Astrocyte (in vitro differentiated cells and primary cell): Measurements from ENCODE around the gene PLXND1.

Source experiments
- EZH2 ChIP-seq: IDR thresholded peaks from 2 replicates; pipeline ENCODE4 v1.6.1; 2012; ENCODE audit warnings: mild to moderate bottlenecking, low read length, inconsistent platforms; ENCODE audit not compliant: insufficient read depth
- TF ChIP-seq, protein P1 (sequence below): IDR thresholded peaks from 2 replicates; pipeline ENCODE4 v1.5.1; 2011; ENCODE audit warnings: low read depth, mild to moderate bottlenecking, inconsistent platforms, low read length, moderate library complexity; ENCODE audit not compliant: insufficient read depth

DNA sequence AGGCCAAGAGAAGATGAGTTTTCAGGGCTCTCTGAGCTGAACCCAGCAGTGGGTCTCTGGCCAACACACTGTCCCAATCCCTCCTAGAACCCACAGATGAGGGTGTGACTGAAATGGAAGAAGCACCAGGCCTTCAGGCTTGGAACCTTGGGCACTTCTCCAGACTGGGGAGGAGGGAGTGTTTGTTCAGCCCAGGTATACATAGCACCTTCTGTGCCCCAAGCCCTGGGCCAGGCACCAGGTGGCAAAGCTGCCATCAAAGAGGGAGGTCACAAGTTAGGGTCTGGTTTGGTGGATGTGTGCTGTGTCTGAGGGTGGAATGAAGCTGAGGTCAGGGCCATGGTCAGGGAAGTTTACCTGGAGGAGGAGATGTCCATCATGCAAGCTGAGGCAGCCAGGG lies 93.9 kb downstream of the PLXND1 start:
- TF ChIP-seq, protein P1, sequence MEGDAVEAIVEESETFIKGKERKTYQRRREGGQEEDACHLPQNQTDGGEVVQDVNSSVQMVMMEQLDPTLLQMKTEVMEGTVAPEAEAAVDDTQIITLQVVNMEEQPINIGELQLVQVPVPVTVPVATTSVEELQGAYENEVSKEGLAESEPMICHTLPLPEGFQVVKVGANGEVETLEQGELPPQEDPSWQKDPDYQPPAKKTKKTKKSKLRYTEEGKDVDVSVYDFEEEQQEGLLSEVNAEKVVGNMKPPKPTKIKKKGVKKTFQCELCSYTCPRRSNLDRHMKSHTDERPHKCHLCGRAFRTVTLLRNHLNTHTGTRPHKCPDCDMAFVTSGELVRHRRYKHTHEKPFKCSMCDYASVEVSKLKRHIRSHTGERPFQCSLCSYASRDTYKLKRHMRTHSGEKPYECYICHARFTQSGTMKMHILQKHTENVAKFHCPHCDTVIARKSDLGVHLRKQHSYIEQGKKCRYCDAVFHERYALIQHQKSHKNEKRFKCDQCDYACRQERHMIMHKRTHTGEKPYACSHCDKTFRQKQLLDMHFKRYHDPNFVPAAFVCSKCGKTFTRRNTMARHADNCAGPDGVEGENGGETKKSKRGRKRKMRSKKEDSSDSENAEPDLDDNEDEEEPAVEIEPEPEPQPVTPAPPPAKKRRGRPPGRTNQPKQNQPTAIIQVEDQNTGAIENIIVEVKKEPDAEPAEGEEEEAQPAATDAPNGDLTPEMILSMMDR: no peak
- TF ChIP-seq EZH2: no peak
